RCC 7860 (cell line): ENCODE measurements around the gene FOXG1.

ENCODE experiments used
- DNase-seq: peaks from one replicate; pipeline ENCODE4 v3.0.0-alpha.2; 2015; ENCODE audit warnings: low spot score
- FAIRE-seq: peaks from 2 replicates; lab custom pipeline; 2012; peaks lifted over from hg19 to GRCh38; lab: Jason Lieb, UNC

Gene FOXG1

GRCh38 chr14:28766469-28766955 lies at the start of gene FOXG1:
Gene FOXG1 (plus strand): TSS chr14:28766787. CDS start chr14:28767280, 493 bp downstream.
- DNase-seq (no peak), FAIRE-seq (no peak)

DNA sequence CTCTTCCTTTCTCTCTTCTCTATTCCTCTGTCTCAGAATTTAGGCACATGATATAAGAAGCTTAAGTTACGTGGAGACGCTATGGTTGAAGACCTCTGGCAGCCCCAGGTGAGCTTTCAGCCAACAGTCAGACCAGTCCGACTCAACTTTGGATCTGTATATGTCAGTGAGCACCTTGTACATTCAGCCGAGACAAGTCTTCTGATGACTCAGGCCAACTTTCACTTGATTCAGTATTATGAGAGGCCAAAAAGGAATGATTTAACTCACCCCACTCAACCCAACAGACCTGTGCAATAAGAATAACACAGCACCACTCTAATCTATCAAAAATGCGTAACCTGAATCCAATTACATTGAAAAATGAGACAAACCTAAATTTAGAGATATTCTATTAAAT lies 47.5 kb upstream of the FOXG1 start:
- no peak for FAIRE-seq

DNA sequence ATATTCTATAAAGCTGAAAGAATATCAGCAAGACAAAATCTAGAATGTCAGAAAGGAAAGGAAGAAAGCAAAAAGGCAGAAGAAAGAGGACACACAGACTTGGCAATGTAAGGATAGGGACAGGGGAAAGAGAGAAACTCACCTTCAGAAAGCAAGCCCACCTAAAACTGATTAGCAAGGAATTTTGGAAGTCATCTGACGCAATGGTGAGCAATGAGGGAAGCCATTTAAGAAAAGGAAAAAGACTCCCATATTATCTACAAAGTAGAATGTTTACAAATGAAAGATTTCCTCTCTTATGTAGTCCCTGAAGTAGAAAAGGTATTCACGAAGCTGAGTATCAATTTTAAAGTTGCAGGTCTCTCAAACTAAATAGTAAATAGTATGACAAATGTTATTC lies 35.2 kb upstream of the FOXG1 start:
- DNase-seq (no peak), FAIRE-seq (no peak)

More for the DNA sequence above, 47.5 kb upstream of the FOXG1 start:
- no peak for DNase-seq

GRCh38 chr14:28742171-28742846 lies 24.3 kb upstream of the FOXG1 start:
- FAIRE-seq (no peak), DNase-seq (no peak)

DNA sequence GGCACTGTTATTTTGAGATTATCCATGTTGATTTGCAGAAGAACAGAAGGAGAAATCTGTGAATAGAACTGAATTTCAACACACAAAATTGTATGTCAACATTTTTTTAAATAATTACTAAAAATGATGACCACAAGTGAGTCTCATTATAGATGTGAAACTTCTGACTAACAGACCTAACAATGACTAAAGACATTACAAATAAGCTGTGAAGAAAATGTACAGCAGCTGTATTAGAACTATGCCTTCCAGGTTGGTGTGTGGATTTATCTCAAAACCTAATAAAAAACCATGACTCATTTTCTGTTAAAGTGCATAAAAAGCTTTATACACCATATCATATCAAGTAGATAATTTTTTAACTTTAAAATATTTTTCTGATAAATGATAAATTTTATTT lies 22.5 kb upstream of the FOXG1 start:
- DNase-seq (no peak), FAIRE-seq (no peak)

DNA sequence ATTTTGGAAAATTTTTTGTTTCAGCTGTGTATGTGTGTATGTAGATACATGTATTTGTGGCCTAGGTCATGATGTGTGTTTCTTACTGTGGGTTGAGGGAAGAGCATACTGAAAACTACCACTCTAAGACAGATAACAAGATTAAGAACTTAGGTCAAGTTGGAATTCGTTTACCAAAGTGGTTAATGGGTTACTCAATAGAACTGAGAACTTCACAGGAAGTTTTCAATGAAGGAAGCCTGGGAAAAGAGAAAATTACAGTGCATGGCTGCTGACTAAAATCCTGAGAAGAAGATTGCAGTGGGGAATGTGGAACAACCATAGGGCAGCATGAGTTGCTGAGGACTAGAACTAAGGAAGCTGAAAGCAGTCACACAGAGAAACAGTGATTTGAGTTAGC lies 21.4 kb upstream of the FOXG1 start:
- DNase-seq (no peak), FAIRE-seq (no peak)

- no peak for DNase-seq
- no peak for FAIRE-seq
Measured at GRCh38 chr14:28746247-28746646, 20.3 kb upstream of the FOXG1 start.

DNA sequence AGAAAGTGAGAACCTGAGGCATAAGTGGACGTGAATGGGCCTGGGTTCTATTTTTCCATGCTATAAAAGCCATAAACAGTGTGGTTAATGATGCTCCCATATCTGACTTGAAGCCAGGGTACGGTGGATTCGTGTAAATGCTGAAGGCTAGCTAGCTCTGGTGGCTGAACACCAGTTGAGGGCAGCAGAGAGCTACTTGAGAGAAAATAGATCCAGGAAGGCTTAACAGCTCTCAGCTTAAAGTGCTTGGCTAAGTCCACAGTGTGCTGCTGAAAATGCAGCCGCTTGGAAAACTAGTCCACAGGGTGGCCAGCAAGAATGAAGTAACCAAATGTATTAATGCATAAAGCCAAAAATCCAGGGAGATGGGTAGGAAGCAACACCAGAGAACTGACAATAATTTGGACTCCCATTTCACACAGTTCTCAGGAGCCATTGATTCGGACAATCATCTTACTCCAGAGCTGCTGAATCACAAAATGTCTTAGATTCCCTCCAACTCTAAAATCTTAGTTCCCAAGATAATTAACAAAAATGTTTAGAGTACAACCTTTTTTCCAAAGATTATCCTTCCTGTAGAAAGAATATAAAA lies 15.0 kb upstream of the FOXG1 start:
- FAIRE-seq, result no peak

DNA sequence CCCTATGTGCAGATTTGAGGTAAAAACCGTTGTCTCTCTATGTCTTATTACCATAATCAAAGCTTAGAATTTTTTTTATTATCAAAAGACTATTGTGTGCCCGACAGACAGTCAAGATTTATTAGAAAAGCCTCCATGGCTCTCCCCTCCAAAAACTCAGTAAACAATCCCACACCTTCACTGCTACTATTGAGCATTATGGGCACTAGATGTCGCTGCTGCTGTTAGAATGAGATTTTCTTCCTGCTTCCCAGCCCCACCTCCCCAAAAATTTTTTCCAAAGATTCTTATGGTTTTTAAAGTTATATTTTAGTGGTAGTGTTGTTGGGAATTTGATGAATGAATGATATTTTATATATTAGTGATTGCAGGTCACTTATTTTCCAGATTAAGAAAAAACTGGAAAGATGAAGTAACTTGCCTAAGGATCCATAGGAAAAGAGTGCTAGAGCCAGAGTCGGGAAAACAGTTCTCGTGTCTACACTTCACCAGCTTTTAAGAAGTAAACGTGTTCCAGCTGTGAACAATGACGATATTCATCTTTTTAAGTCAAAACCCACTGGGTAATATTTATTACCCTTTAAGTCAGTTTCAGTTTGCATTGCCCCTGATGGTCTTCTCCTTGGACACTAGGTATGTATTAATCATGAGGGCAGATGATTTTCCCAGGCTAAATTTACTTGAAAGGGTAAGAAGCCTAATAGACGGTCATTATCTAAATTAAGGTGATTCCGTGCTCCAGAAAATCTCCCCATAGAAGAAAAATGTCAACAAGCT lies 12.2 kb upstream of the FOXG1 start:
- DNase-seq (peak; percentile 6), FAIRE-seq (no peak)

More for the DNA sequence above, 15.0 kb upstream of the FOXG1 start:
- peak; percentile 5 for DNase-seq

DNA sequence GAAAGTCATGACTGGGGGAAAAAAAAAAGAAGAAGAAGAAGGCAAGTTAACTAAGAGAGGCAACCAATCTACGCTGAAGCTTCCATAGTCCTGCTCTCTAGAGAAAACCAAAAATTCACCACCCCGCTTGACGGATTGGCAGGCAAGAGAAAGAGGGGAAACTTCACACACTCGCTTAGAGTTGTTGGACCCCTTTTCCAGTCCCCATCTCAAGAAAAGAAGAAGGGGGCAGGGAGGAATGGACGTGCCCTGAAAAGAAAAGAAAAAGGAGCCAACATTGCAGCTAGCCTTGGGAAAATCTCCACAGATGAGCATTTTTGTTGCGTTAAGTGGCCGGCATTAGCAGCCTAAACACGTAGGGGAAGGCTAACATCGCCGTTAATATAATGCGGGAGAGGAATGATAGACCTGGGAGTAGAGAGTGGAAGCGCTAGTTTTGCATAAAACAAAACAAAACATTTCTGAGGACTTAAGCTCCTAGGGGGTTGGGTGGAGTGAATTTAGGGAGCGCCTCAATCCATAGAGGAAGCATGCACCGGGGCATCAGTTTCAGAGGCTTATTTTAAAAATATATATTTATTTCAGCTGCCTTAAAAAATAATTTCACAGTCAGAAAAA lies 11.3 kb upstream of the FOXG1 start:
- no peak for DNase-seq
- FAIRE-seq, result no peak

- FAIRE-seq (no peak), DNase-seq (no peak)
Measured at GRCh38 chr14:28755884-28756268, 10.7 kb upstream of the FOXG1 start.

- DNase-seq, result no peak
- FAIRE-seq, result no peak
Measured at GRCh38 chr14:28756269-28756883, 10.2 kb upstream of the FOXG1 start.

DNA sequence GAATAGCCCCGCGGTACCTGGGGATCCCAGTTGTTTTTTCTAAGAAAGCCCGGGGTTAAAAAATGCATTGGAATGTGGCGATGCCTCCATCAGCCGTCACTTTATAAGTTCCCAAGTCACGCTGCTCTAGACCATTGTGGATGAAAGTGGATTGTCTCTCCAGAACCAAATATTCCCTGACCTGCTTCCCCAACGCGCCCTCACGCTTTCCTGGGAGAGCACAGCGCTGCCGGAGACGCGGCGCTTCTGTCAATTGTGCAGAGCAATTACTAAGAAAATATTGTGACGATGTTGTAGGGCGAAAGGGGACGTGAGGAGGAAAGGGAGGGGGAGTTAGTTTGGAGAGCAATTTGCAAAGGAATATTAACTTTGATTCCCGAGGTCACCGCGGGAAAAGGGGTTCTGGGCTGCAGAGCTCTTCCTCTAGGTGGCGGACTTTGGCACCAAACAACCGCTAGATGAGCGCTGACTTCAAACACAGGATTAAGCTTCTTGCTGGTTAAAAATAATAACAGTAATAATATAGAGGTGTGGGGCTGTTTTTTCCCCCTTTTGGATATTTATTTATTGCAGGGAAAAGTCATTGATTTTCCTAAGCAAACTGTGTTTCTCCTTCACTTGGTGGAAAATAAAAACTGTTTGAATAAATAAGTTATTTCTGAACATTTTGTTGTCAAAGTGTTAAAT lies 9.6 kb upstream of the FOXG1 start:
- FAIRE-seq (no peak), DNase-seq (no peak)

DNA sequence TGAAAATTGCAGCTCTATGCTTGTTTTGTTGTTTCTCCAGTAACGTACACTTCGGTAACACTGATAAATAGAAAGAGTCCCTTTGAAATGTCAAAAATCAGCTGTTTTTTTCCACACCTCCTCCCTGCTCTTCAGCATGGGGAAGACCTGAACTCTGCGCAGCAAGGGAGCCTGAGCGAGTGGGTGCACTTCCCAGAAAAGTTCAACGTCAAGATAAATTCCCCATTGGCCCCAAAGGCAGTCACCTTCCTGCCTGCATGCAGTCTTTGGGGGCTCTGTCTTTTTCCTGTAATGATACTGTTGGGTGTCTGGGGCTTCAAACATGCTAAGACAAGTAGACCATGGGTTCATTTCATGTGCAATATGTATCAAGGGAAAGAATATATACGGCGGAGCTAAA lies 8.8 kb upstream of the FOXG1 start:
- FAIRE-seq (no peak), DNase-seq (no peak)

GRCh38 chr14:28758253-28758884 lies 8.2 kb upstream of the FOXG1 start:
- FAIRE-seq (no peak), DNase-seq (no peak)

DNA sequence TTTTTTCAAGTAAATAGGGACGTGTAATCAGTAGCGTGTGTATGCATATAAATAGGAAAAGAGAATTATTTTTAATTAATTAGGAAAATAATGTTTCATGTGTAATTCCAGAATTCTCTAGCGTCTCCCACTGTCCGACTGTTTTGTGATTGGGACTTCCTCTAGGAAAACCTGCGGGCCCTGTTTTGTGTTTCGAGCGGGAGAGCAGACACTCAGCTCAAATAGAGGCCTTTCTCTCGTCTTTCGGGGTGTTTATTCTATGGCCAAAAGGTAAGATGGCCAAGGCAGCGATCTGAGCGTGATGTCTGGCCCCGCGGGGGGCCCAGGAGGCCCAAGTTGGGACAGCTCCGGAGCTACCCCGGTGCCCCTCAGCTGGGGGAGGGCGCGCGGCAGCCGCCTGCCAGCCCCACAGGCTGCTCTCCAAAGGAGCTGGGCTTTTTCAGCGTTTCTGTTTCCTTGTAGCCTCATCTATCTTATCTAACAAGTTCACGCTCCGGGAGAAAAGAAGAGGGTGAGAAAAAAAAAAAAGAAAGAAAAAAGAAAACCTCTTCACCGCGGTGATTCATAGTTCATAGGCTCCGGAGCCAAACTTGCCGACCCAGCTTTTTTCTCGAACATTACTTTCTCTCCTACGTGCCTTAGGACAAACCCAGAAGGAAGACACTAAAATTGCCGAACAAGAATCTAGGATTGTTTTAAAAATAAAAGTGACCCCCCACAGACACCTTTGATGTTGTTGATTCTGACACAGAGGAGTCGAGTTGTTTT lies 7.5 kb upstream of the FOXG1 start:
- no peak for FAIRE-seq
- no peak for DNase-seq

GRCh38 chr14:28759653-28760313 lies 6.8 kb upstream of the FOXG1 start:
- DNase-seq, result no peak
- no peak for FAIRE-seq

- DNase-seq, result no peak
- no peak for FAIRE-seq
Measured at GRCh38 chr14:28760431-28760996, 6.1 kb upstream of the FOXG1 start.
